HCT116 (cell line): Measurements from ENCODE around the gene COPE. TPM values are rescaled to one million over a fixed set of nuclear protein-coding genes. Genes with fewer than 3 reads are reported as not detected.
A peak's percentile ranks its signal among the peaks of the same experiment; 100 is the strongest.

Experiments
- ATAC-seq: fragments of 200-7000 bp; cut with Tn5 transposase; 2 replicates; pipeline ENCODE4 v1.9.1; 2020; ENCODE audit warnings: mild to moderate bottlenecking, moderate library complexity
- BruUV-seq: library from RNA; stranded (reverse); fragments of 400-500 nt; replicated peaks from 2 replicates; lab custom pipeline; 2021; lab: Mats Ljungman, UMichigan
- CTCF ChIA-PET: fragments of 300-600 bp; sonication (Branson Sonifier 250); formaldehyde crosslinking; loops from one replicate; lab custom pipeline; 2021; ENCODE audit warnings: antibody characterized with exemption; lab: Charles Lee
- POLR2A ChIA-PET: fragments of 300-600, 350-600 bp; sonication (Branson Sonifier 250); formaldehyde crosslinking; loops from one replicate; lab custom pipeline; 2021; ENCODE audit warnings: antibody characterized with exemption; lab: Charles Lee
- RAD21 ChIA-PET, 2 experiments: fragments of 300-600 bp; sonication (Branson Sonifier 250); formaldehyde crosslinking; loops; one replicate each; lab custom pipeline; 2023; ENCODE audit warnings: low total read pairs in 2 of 2; ENCODE audit not compliant: uncharacterized antibody in 2 of 2, unreplicated experiment in 2 of 2, low non-redundant PET in 1 of 2; lab: Charles Lee
- DNase-seq: peaks from one replicate; pipeline ENCODE4 v3.0.0-alpha.2; 2010; ENCODE audit warnings: low read depth, low spot score
- H2AFZ ChIP-seq: fragments of 200-600 bp; shearing (Covaris generic), sonication (generic); 2 replicates; pipeline ENCODE4 v1.6.1; 2017; ENCODE audit warnings: low read depth, mixed run types, mixed read lengths, antibody characterized with exemption, low read length; ENCODE audit not compliant: poor library complexity, severe bottlenecking
- H3K27ac ChIP-seq: 2 replicates; pipeline ENCODE4 v1.5.1; 2012; ENCODE audit warnings: low read depth, low read length
- H3K27me3 ChIP-seq: fragments of 200-600 bp; sonication (generic); 2 replicates; pipeline ENCODE4 v1.6.1; 2016; ENCODE audit warnings: mixed run types, low read length, mixed read lengths; ENCODE audit not compliant: insufficient read depth
- H3K36me3 ChIP-seq, 2 experiments: fragments of 200-500 bp in 1 of 2; fragments of 200-600 bp in 1 of 2; sonication (Bioruptor generic) in 1 of 2; sonication (generic) in 1 of 2; 2 replicates each; pipeline versions ENCODE4 v1.5.1 to v1.6.1; 2014 to 2016; ENCODE audit warnings: low read length in 2 of 2, inconsistent platforms in 1 of 2, mixed read lengths in 1 of 2, mixed run types in 1 of 2; ENCODE audit not compliant: insufficient read depth in 2 of 2, control insufficient read depth in 1 of 2
- H3K4me1 ChIP-seq, 2 experiments: fragments of 200-600 bp in 1 of 2; sonication (generic) in 1 of 2; 2 replicates each; pipeline versions ENCODE4 v1.5.1 to v1.6.1; 2012 to 2017; ENCODE audit warnings: low read length in 2 of 2, inconsistent platforms in 1 of 2, mild to moderate bottlenecking in 1 of 2, mixed read lengths in 1 of 2, mixed run types in 1 of 2, moderate library complexity in 1 of 2; ENCODE audit not compliant: insufficient read depth in 2 of 2, control insufficient read depth in 1 of 2
- H3K4me2 ChIP-seq: fragments of 200-600 bp; sonication (generic); 2 replicates; pipeline ENCODE4 v1.6.1; 2017; ENCODE audit warnings: mixed run types, low read length, mixed read lengths
- H3K4me3 ChIP-seq, 2 experiments: fragments of 200-600 bp in 1 of 2; sonication (generic) in 1 of 2; replicated peaks in 1 of 2; 2 replicates each; pipeline ENCODE4 v1.5.1; 2011 to 2016; ENCODE audit warnings: low read length in 2 of 2, control low read depth in 1 of 2, low read depth in 1 of 2, mild to moderate bottlenecking in 1 of 2, mixed read lengths in 1 of 2, mixed run types in 1 of 2
- H3K79me2 ChIP-seq: fragments of 200-600 bp; sonication (generic); 2 replicates; pipeline ENCODE4 v1.6.1; 2017; ENCODE audit warnings: mild to moderate bottlenecking, mixed run types, low read length, moderate library complexity, mixed read lengths; ENCODE audit not compliant: insufficient read depth
- H3K9ac ChIP-seq: fragments of 200-600 bp; sonication (generic); 2 replicates; pipeline ENCODE4 v1.6.1; 2016; ENCODE audit warnings: low read length, mixed read lengths
- H3K9me2 ChIP-seq: fragments of 200-600 bp; sonication (generic), shearing (Covaris generic); 2 replicates; pipeline ENCODE4 v1.6.1; 2017; ENCODE audit warnings: mixed run types, mild to moderate bottlenecking, moderate library complexity; ENCODE audit not compliant: insufficient read depth
- H3K9me3 ChIP-seq, 2 experiments: fragments of 200-500 bp in 1 of 2; fragments of 200-600 bp in 1 of 2; sonication (Bioruptor generic) in 1 of 2; sonication (generic) in 1 of 2; 2 replicates each; pipeline ENCODE4 v1.6.1; 2014 to 2017; ENCODE audit warnings: low read length in 2 of 2, mixed read lengths in 2 of 2, inconsistent platforms in 1 of 2, low read depth in 1 of 2, mild to moderate bottlenecking in 1 of 2, mixed run types in 1 of 2, moderate library complexity in 1 of 2; ENCODE audit not compliant: control insufficient read depth in 1 of 2, insufficient read depth in 1 of 2
- H4K20me1 ChIP-seq: fragments of 200-600 bp; sonication (generic), shearing (Covaris generic); 2 replicates; pipeline ENCODE4 v1.6.1; 2017; ENCODE audit warnings: mixed run types, mild to moderate bottlenecking, moderate library complexity; ENCODE audit not compliant: insufficient read depth
- ATF3 ChIP-seq: IDR thresholded peaks from 2 replicates; pipeline ENCODE4 v1.6.1; 2012
- CBX3 ChIP-seq: IDR thresholded peaks from 2 replicates; pipeline ENCODE4 v1.6.1; 2012; ENCODE audit warnings: low read depth
- CEBPB ChIP-seq: IDR thresholded peaks from 2 replicates; pipeline ENCODE4 v1.6.1; 2012; ENCODE audit warnings: low read depth
- ELF1 ChIP-seq: IDR thresholded peaks from 2 replicates; pipeline ENCODE4 v1.6.1; 2012; ENCODE audit warnings: low read depth, borderline replicate concordance
- EZH2phosphoT487 ChIP-seq: fragments of 200-600 bp; IDR thresholded peaks from 2 replicates; pipeline ENCODE4 v1.6.1; 2018; ENCODE audit warnings: antibody characterized with exemption, borderline replicate concordance
- FOSL1 ChIP-seq: IDR thresholded peaks from 2 replicates; pipeline ENCODE4 v1.6.1; 2012; ENCODE audit warnings: low read depth
- JUND ChIP-seq: IDR thresholded peaks from 2 replicates; pipeline ENCODE4 v1.6.1; 2012
- POLR2AphosphoS5 ChIP-seq: IDR thresholded peaks from 2 replicates; pipeline ENCODE4 v1.6.1; 2011; ENCODE audit warnings: mild to moderate bottlenecking, low read depth, low read length, moderate library complexity
- RAD21 ChIP-seq: IDR thresholded peaks from 2 replicates; pipeline ENCODE4 v1.6.1; 2012; ENCODE audit warnings: low read depth, mild to moderate bottlenecking
- ZFX ChIP-seq: fragments of 450-650 bp; IDR thresholded peaks from 2 replicates; pipeline ENCODE4 v1.6.1; 2017
- ZNF274 ChIP-seq: fragments of 200-500 bp; sonication (Bioruptor generic); IDR thresholded peaks from 2 replicates; pipeline ENCODE4 v1.6.1; 2014; ENCODE audit warnings: mild to moderate bottlenecking, low read depth, low read length, inconsistent platforms
- intact Hi-C: fragments of 100-400 bp; cut with micrococcal nuclease; formaldehyde crosslinking; loops from 2 replicates; pipeline ENCODE4 v1.10.0; 2022
- total RNA-seq: library from RNA; stranded (reverse); gene quantifications from one replicate; pipeline ENCODE4 v1.2.1, GENCODE V29; 2021; ENCODE audit not compliant: unreplicated experiment
- TF ChIP-seq, protein P1 (sequence below): IDR thresholded peaks from 2 replicates; pipeline ENCODE4 v1.6.1; 2012; ENCODE audit warnings: low read depth
- TF ChIP-seq, protein P2 (sequence below): IDR thresholded peaks from 2 replicates; pipeline ENCODE4 v1.6.1; 2012

The COPE gene
- total RNA-seq, 1 experiment from 2014 or later, result 263 TPM

DNA sequence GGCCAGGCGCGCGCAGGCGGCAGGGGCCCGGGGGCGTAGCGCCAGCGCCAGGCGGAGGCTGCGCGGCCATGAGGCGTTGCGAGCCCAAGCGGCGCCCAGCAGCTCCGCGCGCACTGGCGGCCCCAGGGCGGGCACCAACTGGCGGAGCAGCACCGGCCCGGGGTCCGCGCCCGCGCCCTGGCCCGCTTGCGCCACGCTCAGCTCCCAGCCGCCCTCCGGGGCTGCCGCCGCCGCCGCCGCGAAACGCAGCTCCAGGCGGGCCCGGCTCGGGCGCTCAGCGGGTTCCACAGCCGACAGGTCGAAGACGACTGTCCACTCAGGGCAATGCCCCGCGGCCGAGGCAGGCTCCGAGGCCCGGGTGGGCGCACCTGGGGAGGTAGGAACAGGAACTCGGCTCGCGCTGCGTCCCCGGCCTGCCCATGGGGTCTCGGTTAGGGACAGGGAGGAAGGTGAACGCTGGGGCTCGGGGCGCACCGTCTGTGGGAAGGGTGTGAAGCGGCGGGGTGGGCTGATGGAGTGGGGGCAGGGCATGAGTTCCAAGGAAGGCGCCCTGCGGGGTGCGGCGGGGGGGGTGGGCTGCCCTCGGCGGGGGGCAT is 50.1 kb downstream of the COPE start (continued):
- TF ChIP-seq CBX3, result no peak
- TF ChIP-seq, protein P1, sequence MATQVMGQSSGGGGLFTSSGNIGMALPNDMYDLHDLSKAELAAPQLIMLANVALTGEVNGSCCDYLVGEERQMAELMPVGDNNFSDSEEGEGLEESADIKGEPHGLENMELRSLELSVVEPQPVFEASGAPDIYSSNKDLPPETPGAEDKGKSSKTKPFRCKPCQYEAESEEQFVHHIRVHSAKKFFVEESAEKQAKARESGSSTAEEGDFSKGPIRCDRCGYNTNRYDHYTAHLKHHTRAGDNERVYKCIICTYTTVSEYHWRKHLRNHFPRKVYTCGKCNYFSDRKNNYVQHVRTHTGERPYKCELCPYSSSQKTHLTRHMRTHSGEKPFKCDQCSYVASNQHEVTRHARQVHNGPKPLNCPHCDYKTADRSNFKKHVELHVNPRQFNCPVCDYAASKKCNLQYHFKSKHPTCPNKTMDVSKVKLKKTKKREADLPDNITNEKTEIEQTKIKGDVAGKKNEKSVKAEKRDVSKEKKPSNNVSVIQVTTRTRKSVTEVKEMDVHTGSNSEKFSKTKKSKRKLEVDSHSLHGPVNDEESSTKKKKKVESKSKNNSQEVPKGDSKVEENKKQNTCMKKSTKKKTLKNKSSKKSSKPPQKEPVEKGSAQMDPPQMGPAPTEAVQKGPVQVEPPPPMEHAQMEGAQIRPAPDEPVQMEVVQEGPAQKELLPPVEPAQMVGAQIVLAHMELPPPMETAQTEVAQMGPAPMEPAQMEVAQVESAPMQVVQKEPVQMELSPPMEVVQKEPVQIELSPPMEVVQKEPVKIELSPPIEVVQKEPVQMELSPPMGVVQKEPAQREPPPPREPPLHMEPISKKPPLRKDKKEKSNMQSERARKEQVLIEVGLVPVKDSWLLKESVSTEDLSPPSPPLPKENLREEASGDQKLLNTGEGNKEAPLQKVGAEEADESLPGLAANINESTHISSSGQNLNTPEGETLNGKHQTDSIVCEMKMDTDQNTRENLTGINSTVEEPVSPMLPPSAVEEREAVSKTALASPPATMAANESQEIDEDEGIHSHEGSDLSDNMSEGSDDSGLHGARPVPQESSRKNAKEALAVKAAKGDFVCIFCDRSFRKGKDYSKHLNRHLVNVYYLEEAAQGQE, result no peak
- no peak for TF ChIP-seq EZH2phosphoT487
- no peak for TF ChIP-seq ATF3
- no peak for TF ChIP-seq JUND
- no peak for TF ChIP-seq CEBPB

DNA sequence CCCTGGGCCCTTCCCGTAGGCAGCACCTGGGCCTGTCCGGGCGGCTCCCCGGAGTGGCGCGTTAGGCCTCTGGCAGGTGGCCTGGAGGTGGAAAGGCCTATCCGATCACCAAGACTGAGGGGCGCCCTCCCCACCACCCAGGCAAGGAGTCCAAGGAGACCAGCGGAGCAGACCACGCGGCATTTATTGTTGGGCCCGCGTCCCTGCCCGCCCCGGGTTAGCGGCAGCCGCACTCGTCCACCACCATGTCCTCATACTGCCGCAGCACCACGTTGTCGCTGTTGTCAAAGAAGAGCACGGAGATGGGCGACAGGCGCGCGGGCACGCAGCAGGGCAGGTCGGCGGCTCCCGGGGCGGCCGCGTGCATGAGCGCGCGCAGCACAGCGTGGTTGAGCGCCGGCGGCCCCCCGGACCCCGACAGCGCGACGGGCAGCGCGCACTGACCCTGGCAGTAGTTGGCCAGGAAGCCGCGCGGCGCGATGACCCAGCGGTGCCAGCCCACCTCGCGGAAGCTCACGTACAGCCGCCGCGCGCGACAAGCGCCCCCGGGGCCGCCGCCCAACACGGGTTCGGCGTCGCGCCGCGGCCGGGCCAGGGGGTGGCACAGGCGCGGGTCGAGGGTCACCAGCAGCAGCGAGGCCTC is 50.7 kb downstream of the COPE start:
- Histone ChIP-seq H3K9me2 (no peaks in the 10 kb centered on the region), H3K4me2 (no peak overlapping the region), H3K36me3 (peaks cover 20 to 34% of the 10 kb centered on the region in 2 experiments), H4K20me1 (no peaks in the 10 kb centered on the region), H3K9ac (no peak overlapping the region), H3K4me1 (0 out of 4 replicates have a peak, but pooled peaks cover 0 to 2% of the 10 kb centered on the region in 2 experiments), H3K4me3 (no peak overlapping the region), H2AFZ (no peak overlapping the region), H3K27me3 (no peaks in the 10 kb centered on the region), H3K27ac (peak overlapping the region; percentile 17), H3K9me3 (no peaks in the 10 kb centered on the region), H3K79me2 (no peaks in the 10 kb centered on the region; the same call in 1 of the 2 replicates)
- ChIA-PET POLR2A (no interaction called here), RAD21 (no interaction called here), CTCF (no interaction called here)
- DNase-seq (no peak), ATAC-seq (no peak)
- TF ChIP-seq RAD21, result no peak
- TF ChIP-seq, protein P2, sequence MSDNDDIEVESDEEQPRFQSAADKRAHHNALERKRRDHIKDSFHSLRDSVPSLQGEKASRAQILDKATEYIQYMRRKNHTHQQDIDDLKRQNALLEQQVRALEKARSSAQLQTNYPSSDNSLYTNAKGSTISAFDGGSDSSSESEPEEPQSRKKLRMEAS, result no peak
- TF ChIP-seq ZFX, result no peak
- TF ChIP-seq FOSL1, result no peak
- TF ChIP-seq ZNF274, result no peak
- no peak for TF ChIP-seq JUND
- no peak for TF ChIP-seq ELF1
- TF ChIP-seq POLR2AphosphoS5, result no peak
- no TSS peak for BruUV-seq
- intact Hi-C loops, result no loop called here
